Left lung (tissue), 10 donors: Measurements from ENCODE around the gene FCHSD2. TPM values are rescaled to one million over a fixed set of nuclear protein-coding genes. Genes with fewer than 3 reads are reported as not detected.

Experiments
- ATAC-seq: fragments of 200-7000 bp; cut with Tn5 transposase; one replicate; pipeline ENCODE4 v1.9.1; 2020; ENCODE audit warnings: moderate library complexity
- DNase-seq, 4 donors: peaks; one replicate each; pipeline ENCODE4 v3.0.0-alpha.2; 2013 to 2020
- H3K27ac ChIP-seq, 2 donors: fragments of 200-600 bp; sonication (generic) in 1 of 2; one replicate each; pipeline versions ENCODE4 v1.5.0 to v1.8.0; 2020 to 2021
- H3K27me3 ChIP-seq, 2 donors: fragments of 200-600 bp; sonication (generic) in 1 of 2; one replicate each; pipeline versions ENCODE4 v1.5.0 to v1.8.0; 2020 to 2021
- H3K36me3 ChIP-seq, 2 donors: fragments of 200-600 bp; sonication (generic) in 1 of 2; one replicate each; pipeline versions ENCODE4 v1.5.0 to v1.8.0; 2020 to 2021
- H3K4me1 ChIP-seq, 2 donors: fragments of 200-600 bp; one replicate each; pipeline ENCODE4 v1.8.0; 2021
- H3K4me3 ChIP-seq, 2 donors: fragments of 200-600 bp; sonication (generic) in 1 of 2; one replicate each; pipeline versions ENCODE4 v1.5.0 to v1.8.0; 2020 to 2021; ENCODE audit warnings: mild to moderate bottlenecking in 1 of 2
- H3K9me3 ChIP-seq, 2 donors: fragments of 200-600 bp; sonication (generic) in 1 of 2; one replicate each; pipeline versions ENCODE4 v1.5.0 to v1.8.0; 2020 to 2021
- CTCF ChIP-seq, 2 donors: fragments of 200-600 bp; sonication (generic) in 1 of 2; IDR thresholded peaks; one replicate each; pipeline versions ENCODE4 v1.5.0 to v1.8.0; 2021; ENCODE audit warnings: antibody characterized with exemption in 2 of 2
- intact Hi-C, 2 donors: fragments of 100-400 bp; cut with DNase I; formaldehyde crosslinking; loops; one replicate each; pipeline versions ENCODE4 v1.11.2 to v1.14.2; 2022
- polyA plus RNA-seq, 6 donors: library from polyadenylated mRNA; unstranded; fragments of 120-200 nt; gene quantifications; one replicate each; pipeline ENCODE4 v1.2.1, GENCODE V29; 2013; ENCODE audit not compliant: insufficient read length in 6 of 6
- total RNA-seq, 2 donors: library from RNA; stranded (reverse); fragmentation: NEBNext Ultra II Directional; extraction: Animal tissue kit (Norgen Biotek cat#: 25700); gene quantifications; one replicate each; pipeline ENCODE4 v1.2.1, GENCODE V29; 2021
- donor health status: DM: no; HTN: yes; CAD: no.
- donor health status: DM: no; HTN: no; CAD: no.

FCHSD2 gene
- total and polyA plus RNA-seq, 8 donors: 46.2 to 58.2 (median 48.5) TPM

- TF ChIP-seq CTCF (IDR thresholded peaks at IDR 0.05): no peak
- no peaks in the 10 kb centered on the region for H3K9me3 ChIP-seq
- no peaks in the 10 kb centered on the region for H3K36me3 ChIP-seq
- no peak overlapping the region for H3K4me3 ChIP-seq
- no peak for ATAC-seq
- H3K4me1 ChIP-seq: peaks cover 0 to 46% of the 10 kb centered on the region in 2 donors
- intact Hi-C loops: no loop called here
- DNase-seq: no peak
- no peaks in the 10 kb centered on the region for H3K27me3 ChIP-seq
- H3K27ac ChIP-seq: peak overlapping the region in 1 of 2 donors; percentile 53
These were observed 186.7 kb downstream of the FCHSD2 start for GRCh38 chr11:72955466-72955865.

DNA sequence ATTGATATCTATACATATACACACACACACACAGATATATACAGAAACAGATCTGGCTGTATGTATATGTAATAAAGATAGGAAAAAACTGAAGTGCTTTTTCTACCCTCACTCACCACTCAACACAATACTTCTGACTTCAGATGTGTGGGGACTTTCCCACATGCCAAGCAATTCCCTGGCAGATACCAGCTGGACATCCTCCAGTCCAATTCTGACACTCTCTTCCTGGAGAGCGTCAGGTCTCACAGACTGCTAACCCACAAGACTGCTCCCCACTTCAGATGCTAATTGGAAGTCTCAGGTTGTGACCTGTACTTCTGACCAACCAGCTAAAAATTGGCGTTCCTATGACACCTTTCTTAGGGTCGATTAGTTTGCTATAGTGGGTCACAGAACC lies 187.3 kb downstream of the FCHSD2 start:
- intact Hi-C loops: no loop called here
- ATAC-seq (no peak), DNase-seq (no peak)
- TF ChIP-seq CTCF (IDR thresholded peaks at IDR 0.05): no peak
- H3K36me3 ChIP-seq: no peaks in the 10 kb centered on the region
- H3K9me3 ChIP-seq: no peaks in the 10 kb centered on the region
- no peak overlapping the region for H3K4me3 ChIP-seq
- peaks cover 0 to 46% of the 10 kb centered on the region in 2 donors for H3K4me1 ChIP-seq
- peak overlapping the region in 1 of 2 donors; percentile 53 for H3K27ac ChIP-seq
- no peaks in the 10 kb centered on the region for H3K27me3 ChIP-seq

GRCh38 chr11:72953637-72954036 lies 188.5 kb downstream of the FCHSD2 start:
- intact Hi-C loops: no loop called here
- ATAC-seq: no peak
- no peaks in the 10 kb centered on the region for H3K27me3 ChIP-seq
- DNase-seq: no peak
- no peak overlapping the region for H3K4me3 ChIP-seq
- no peaks in the 10 kb centered on the region for H3K36me3 ChIP-seq
- peaks cover 0 to 46% of the 10 kb centered on the region in 2 donors for H3K4me1 ChIP-seq
- H3K9me3 ChIP-seq: no peaks in the 10 kb centered on the region
- peak overlapping the region in 1 of 2 donors; percentile 78 for H3K27ac ChIP-seq
- no peak for TF ChIP-seq CTCF (IDR thresholded peaks at IDR 0.05)

- Histone ChIP-seq H3K4me1 (peaks cover 0 to 46% of the 10 kb centered on the region in 2 donors), H3K27me3 (no peaks in the 10 kb centered on the region), H3K9me3 (no peaks in the 10 kb centered on the region), H3K4me3 (no peak overlapping the region), H3K27ac (peak overlapping the region in 1 of 2 donors; percentile 78), H3K36me3 (no peaks in the 10 kb centered on the region)
- DNase-seq: no peak
- no peak for TF ChIP-seq CTCF (IDR thresholded peaks at IDR 0.05)
- intact Hi-C loops: no loop called here
- ATAC-seq: peak; percentile 31
These were observed 190.2 kb downstream of the FCHSD2 start for GRCh38 chr11:72951888-72952287.

DNA sequence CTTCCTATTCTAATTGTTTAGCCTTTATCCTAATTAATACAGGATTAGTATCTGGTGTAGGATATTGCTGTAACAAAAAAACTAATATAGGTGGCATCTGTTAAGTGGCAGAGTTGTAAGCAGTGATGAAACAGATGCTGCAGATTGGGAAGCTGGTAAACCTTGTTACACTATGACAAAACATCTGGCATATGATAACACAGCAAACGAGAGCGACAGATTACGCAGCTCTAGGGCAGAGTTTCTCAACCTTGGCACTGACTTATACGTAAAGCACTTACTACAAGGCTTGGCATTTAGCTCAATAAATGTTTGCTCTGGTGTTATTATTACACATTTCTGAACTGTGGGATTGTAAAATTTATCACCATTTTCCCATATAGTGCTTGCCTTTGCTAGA lies 190.9 kb downstream of the FCHSD2 start:
- no peaks in the 10 kb centered on the region for H3K36me3 ChIP-seq
- H3K27me3 ChIP-seq: no peaks in the 10 kb centered on the region
- peaks cover 0 to 41% of the 10 kb centered on the region in 2 donors for H3K4me1 ChIP-seq
- peak in 1 of 4 donors; percentile 43 for DNase-seq
- H3K4me3 ChIP-seq: no peak overlapping the region
- no peak for TF ChIP-seq CTCF (IDR thresholded peaks at IDR 0.05)
- peak; percentile 76 for ATAC-seq
- peak overlapping the region in 1 of 2 donors; percentile 78 for H3K27ac ChIP-seq
- no peaks in the 10 kb centered on the region for H3K9me3 ChIP-seq
- intact Hi-C loops: no loop called here
